Adrenal gland (tissue), 12 donors: ENCODE measurements around the gene NRSN2. TPM values are rescaled to one million over a fixed set of nuclear protein-coding genes. Genes with fewer than 3 reads are reported as not detected.

Experiments used
- DNase-seq, 7 donors: peaks; one replicate each; pipeline ENCODE4 v3.0.0-alpha.2; 2019 to 2020
- H3K27ac ChIP-seq, 5 donors: fragments of 200-600 bp; sonication (generic) in 4 of 5; 1 replicate in 3 of 5; 2 replicates in 2 of 5; pipeline versions ENCODE4 v1.5.1 to v1.8.0; 2016 to 2020; ENCODE audit warnings: mild to moderate bottlenecking in 1 of 5
- H3K27me3 ChIP-seq: fragments of 200-600 bp; 2 replicates; pipeline ENCODE4 v1.8.0; 2021
- H3K36me3 ChIP-seq, 2 donors: fragments of 200-600 bp; replicated peaks in 1 of 2; 1 replicate in 1 of 2; 2 replicates in 1 of 2; pipeline versions ENCODE4 v1.5.1 to v1.8.0; 2018 to 2022
- H3K4me1 ChIP-seq, 2 donors: fragments of 200-600 bp; replicated peaks in 1 of 2; 1 replicate in 1 of 2; 2 replicates in 1 of 2; pipeline versions ENCODE4 v1.5.1 to v1.8.0; 2018 to 2021
- H3K4me3 ChIP-seq, 4 donors: fragments of 200-600 bp; sonication (generic) in 3 of 4; one replicate each; pipeline ENCODE4 v1.5.1; 2016 to 2018
- H3K9me3 ChIP-seq, 3 donors: fragments of 200-600 bp; sonication (generic) in 1 of 3; replicated peaks in 1 of 3; 1 replicate in 2 of 3; 2 replicates in 1 of 3; pipeline versions ENCODE4 v1.5.1 to v1.8.0; 2016 to 2021
- CTCF ChIP-seq, 6 experiments: fragments of 450-650 bp in 4 of 6; fragments of 200-600 bp in 2 of 6; sonication (generic) in 1 of 6; IDR thresholded peaks; 1 replicate in 5 of 6; 2 replicates in 1 of 6; pipeline versions ENCODE4 v1.5.1 to v1.8.0; 2016 to 2021; ENCODE audit warnings: antibody characterized with exemption in 6 of 6, mild to moderate bottlenecking in 2 of 6, moderate library complexity in 1 of 6
- POLR2A ChIP-seq, 2 donors: fragments of 450-650 bp; IDR thresholded peaks; one replicate each; pipeline ENCODE4 v1.6.1; 2017; ENCODE audit warnings: antibody characterized with exemption in 2 of 2, mild to moderate bottlenecking in 2 of 2, moderate library complexity in 1 of 2
- WGBS, 4 donors: extraction: QIAGEN DNeasy Blood & Tissue Kit in 2 of 4; methylation state at CpG; one replicate each; pipeline versions ENCODE4 v1.1.5 to v1.1.7; 2013 to 2017; 5-methylcytosine and 5-hydroxymethylcytosine counted together
- intact Hi-C, 2 donors: fragments of 100-400 bp; cut with DNase I; formaldehyde crosslinking; loops; one replicate each; pipeline versions ENCODE4 v1.14.1 to v1.15.0; 2022 to 2023
- polyA plus RNA-seq, 3 donors: library from polyadenylated mRNA; stranded (reverse); fragments of 200-250 nt in 2 of 3; fragments of 350-450 nt in 1 of 3; fragmentation: Illumina TruSeq in 1 of 3; extraction: RNeasy Lipid Tissue Mini Kit (QIAGEN cat#74804) in 1 of 3; gene quantifications; one replicate each; pipeline ENCODE4 v1.2.3, GENCODE V29; 2013 to 2014
- total RNA-seq, 9 donors: library from RNA; depleted of rRNA in 4 of 9; stranded (reverse); fragments of >200 nt in 4 of 9; fragments of 120-200 nt in 1 of 9; fragmentation: NEBNext Ultra II Directional in 1 of 9; extraction: Animal tissue kit (Norgen Biotek cat#: 25700) in 1 of 9; gene quantifications; one replicate each; pipeline versions ENCODE4 v1.1.0 to v1.2.4, GENCODE V29; 2013 to 2023
- donor health status: healthy with polysubstance abuse.
- donor health status: Bipolar disorder and iron deficiency.
- donor health status: DM: yes; HTN: yes; CAD: no.
- donor health status: DM: no; HTN: no; CAD: no.
- donor health status: DM: no; HTN: no; CAD: no.
- donor health status: DM: yes; HTN: yes; CAD: no.

Gene NRSN2
- total and polyA plus RNA-seq, 12 donors: 33.7 to 263 (median 82.1) TPM

GRCh38 chr20:396252-396618, 49.3 kb downstream of the NRSN2 start:
- no peak for TF ChIP-seq CTCF (IDR thresholded peaks at IDR 0.05)
- TF ChIP-seq POLR2A (IDR thresholded peaks at IDR 0.05): no peak
- peaks cover 0 to 13% of the 10 kb centered on the region in 2 donors for H3K4me1 ChIP-seq
- peak in 1 of 7 donors; percentile 13 for DNase-seq
- H3K36me3 ChIP-seq: peaks cover 0 to 22% of the 10 kb centered on the region in 2 donors
- no peak overlapping the region for H3K4me3 ChIP-seq
- 92 to 97% (median 95%) methylated on average over 10 to 24 of the region's 24 CpGs for WGBS, 4 donors
- H3K9me3 ChIP-seq: no peaks in the 10 kb centered on the region
- no peaks in the 10 kb centered on the region for H3K27me3 ChIP-seq
- peak overlapping the region in 2 of 5 donors; percentile 55 to 56 for H3K27ac ChIP-seq
- intact Hi-C loops: no loop called here

DNA sequence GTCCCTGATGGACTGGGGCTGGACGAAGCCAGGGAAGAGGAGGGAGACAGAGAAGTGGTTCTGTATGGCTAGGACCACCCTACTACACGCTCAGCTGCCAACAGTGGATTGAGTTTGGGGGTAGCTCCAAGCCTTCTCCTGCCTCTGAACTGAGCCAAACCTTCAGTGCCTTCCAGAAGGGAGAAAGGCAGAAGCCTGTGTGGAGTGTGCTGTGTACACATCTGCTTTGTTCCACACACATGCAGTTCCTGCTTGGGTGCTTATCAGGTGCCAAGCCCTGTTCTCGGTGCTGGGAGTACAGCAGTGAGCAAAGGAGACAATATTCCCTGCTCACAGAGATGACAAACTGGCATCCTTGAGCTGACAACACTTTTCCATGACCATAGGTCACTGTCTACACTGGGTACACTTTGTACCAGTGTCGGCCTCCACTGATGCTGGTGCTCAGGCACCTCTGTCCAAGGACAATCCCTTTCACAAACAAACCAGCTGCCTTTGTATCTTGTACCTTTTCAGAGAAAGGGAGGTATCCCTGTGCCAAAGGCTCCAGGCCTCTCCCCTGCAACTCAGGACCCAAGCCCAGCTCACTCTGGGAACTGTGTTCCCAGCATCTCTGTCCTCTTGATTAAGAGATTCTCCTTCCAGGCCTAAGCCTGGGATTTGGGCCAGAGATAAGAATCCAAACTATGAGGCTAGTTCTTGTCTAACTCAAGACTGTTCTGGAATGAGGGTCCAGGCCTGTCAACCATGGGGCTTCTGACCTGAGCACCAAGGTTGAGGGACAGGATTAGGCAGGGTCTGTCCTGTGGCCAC, 49.9 kb downstream of the NRSN2 start:
- intact Hi-C loops: no loop called here
- TF ChIP-seq POLR2A (IDR thresholded peaks at IDR 0.05) (no peak), CTCF (IDR thresholded peaks at IDR 0.05) (no peak)
- Histone ChIP-seq H3K36me3 (peaks cover 0 to 19% of the 10 kb centered on the region in 2 donors), H3K4me3 (no peak overlapping the region), H3K9me3 (no peaks in the 10 kb centered on the region), H3K27ac (peak overlapping the region in 2 of 5 donors; percentile 55 to 56), H3K4me1 (peaks cover 0 to 13% of the 10 kb centered on the region in 2 donors), H3K27me3 (no peaks in the 10 kb centered on the region)
- DNase-seq: peak in 6 of 7 donors; percentile 30 to 69 (median 52)
- 63 to 79% (median 70%) methylated on average over 3 to 4 of the region's 4 CpGs for WGBS, 4 donors

DNA sequence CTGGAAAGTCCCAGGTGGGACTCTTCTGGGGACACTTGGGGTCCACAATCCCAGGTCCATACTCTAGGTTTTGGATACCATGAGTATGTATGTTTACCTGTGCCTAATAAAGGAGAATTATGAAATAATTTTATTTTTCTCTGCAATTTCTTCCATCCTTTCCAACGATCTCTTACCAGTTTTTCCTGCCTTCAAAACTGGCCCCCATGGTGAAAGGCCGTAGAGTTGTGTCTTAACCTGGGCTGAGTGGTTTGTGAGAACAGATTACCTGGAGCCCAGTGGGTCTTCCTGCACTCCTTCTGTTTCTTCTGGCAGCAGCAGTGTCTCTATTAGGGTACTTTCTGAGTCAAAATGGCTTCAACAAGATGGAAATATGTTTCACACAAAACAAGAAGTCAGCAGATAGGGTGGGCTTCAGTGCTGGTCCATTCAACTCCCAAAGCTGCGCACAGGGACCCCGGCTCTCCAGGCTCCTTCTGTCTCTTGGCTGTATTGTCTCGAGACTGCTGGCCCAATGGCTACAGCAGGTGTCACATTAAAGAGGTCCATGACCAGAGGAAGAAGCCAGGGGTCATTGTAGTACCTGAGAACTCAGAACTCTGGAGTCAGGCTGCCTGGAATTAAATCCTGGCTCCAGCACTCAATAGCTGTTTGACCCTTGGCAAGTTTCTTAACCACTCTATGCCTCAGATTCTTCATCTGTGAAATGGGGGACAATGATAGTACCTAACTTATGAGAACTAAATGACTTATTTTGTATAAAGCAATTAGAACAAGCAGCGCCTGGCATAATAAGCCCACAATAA, 50.7 kb downstream of the NRSN2 start:
- peaks cover 0 to 17% of the 10 kb centered on the region in 2 donors for H3K36me3 ChIP-seq
- 88 to 95% (median 92%) methylated on average over 6 of the region's 6 CpGs for WGBS, 4 donors
- intact Hi-C loops: no loop called here
- peak overlapping the region in 1 of 5 donors; percentile 56 for H3K27ac ChIP-seq
- peaks cover 0 to 13% of the 10 kb centered on the region in 2 donors for H3K4me1 ChIP-seq
- no peaks in the 10 kb centered on the region for H3K9me3 ChIP-seq
- no peaks in the 10 kb centered on the region for H3K27me3 ChIP-seq
- TF ChIP-seq CTCF (IDR thresholded peaks at IDR 0.05) (no peak), POLR2A (IDR thresholded peaks at IDR 0.05) (no peak)
- no peak overlapping the region for H3K4me3 ChIP-seq
- peak in 1 of 7 donors; percentile 0 for DNase-seq

- TF ChIP-seq CTCF (IDR thresholded peaks at IDR 0.05): no peak
- no peak for TF ChIP-seq POLR2A (IDR thresholded peaks at IDR 0.05)
- no peak overlapping the region for H3K27ac ChIP-seq
- intact Hi-C loops: no loop called here
- H3K36me3 ChIP-seq: peaks cover 0 to 14% of the 10 kb centered on the region in 2 donors
- DNase-seq: peak in 1 of 7 donors; percentile 10
- H3K27me3 ChIP-seq: no peaks in the 10 kb centered on the region
- 92 to 97% (median 95%) methylated on average over 6 to 9 of the region's 9 CpGs for WGBS, 4 donors
- no peaks in the 10 kb centered on the region for H3K9me3 ChIP-seq
- H3K4me3 ChIP-seq: no peak overlapping the region
- H3K4me1 ChIP-seq: peaks cover 0 to 13% of the 10 kb centered on the region in 2 donors
These were observed 52.3 kb downstream of the NRSN2 start for GRCh38 chr20:399182-399707.
